GOT3 (cell line): ENCODE data around the gene TFEC.
"Not testable (repeated sequence)": the region's sequence is repeated elsewhere in the genome, so short reads cannot be mapped to it uniquely, and the experiment has no call there.

ENCODE experiments used
- DNase-seq: peaks from one replicate; lab custom pipeline; 2025; ENCODE audit warnings: mixed read lengths; lab: John Stamatoyannopoulos, UW

The TFEC gene

GRCh38 chr7:116030651-116031276, at the start of gene TFEC:
TFEC (minus strand) TSS chr7:116030763; CDS start chr7:115984441, 46,322 bp downstream.
- DNase-seq = no peak

- no peak for DNase-seq
Observed at GRCh38 chr7:116075351-116076145, 45.0 kb upstream of the TFEC start.

DNA sequence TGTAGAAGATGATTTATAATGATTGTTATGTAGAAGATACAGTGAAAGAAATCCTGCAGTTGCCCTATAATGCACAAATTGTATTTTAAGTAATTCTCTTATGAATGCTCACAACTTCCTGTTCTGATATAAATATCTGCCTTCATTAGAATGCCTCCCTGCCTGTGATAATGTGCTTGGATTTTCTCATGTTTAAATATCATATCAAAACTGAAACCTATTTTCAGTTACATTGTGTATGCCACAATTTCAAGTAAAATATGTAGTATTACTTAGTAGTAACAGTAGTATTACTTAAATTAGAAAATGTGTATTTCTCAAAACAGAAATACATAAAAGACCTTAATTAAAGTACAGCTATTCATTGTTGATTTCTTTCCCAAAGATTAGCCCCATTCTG, 41.1 kb upstream of the TFEC start:
- DNase-seq = no peak

- no peak for DNase-seq
Observed at GRCh38 chr7:116064179-116064578, 33.6 kb upstream of the TFEC start.

GRCh38 chr7:116062666-116063065, 32.1 kb upstream of the TFEC start:
- DNase-seq = no peak

DNA sequence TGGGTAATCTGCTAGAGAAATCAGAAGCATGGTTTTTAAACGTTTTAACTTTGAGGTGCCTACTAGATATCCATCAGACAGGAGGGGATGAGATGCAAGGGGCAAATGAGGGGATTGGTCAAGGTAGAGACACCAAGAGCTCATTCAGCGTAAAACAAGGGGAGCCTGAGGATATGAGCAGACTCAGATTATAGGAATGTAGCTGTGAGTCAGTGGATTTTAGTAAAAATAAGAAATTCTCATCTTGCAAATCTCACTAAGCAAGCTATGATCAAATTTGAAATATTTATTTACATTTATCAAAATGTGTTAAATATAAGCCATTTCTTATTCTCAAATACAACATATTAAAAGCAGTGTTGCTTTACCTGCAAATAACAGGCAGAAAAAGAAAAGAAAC, 21.4 kb upstream of the TFEC start:
- no peak for DNase-seq

GRCh38 chr7:116047261-116047660, 16.7 kb upstream of the TFEC start:
- DNase-seq = not testable (repeated sequence)

DNA sequence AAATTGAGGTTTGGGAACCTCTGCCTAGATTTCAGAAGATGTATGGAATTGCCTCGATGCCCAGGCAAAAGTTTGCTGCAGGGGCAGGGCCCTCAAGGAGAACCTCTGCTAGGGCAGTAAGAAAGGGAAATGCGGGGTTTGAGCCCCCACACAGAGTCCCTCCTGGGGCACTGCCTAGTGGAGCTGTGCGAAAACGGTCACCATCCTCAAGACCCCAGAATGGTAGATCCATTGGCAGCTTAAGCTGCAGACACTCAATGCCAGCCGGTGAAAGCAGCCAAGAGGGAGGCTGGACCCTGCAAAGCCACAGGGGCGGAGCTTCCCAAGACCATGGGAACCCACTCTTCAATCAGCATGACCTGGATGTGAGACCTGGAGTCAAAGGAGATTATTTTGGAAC, 15.0 kb upstream of the TFEC start:
- no peak for DNase-seq

DNA sequence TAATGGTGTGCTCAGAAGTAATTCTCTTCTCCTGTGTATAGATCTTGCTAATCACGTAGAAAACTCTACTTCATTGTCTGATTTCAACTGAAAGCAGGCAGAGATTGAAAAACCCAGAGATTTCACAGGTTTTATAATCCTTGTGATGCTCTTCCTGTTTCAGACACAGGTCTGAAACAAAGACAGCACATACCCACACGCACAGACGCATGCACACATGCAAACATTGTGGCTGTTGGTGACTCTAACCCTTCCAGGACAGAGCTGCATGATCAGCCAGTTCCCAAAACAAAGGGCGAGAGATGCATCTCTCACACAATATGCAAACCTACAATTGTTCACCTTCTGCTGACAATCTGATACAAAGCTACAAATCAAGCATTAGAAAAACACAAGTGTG, 11.1 kb upstream of the TFEC start:
- DNase-seq = no peak

DNA sequence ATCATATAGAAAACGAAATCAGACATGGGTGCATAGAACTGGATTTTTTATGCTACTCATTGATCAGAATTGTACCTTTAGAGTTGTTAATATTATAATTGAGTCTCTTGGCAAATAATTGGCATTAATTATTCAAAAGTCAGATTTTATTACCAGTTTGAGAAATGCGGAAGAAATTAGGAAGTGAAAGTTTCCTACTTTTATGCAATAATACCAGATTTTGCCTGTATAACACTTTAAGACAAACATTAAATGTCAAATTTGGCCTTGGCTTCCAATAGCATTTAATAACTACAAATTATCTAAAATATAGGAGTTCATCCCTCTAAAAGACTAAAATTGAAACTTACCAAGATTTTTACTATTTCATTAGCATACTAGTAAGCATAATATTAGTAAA, 6.8 kb upstream of the TFEC start:
- DNase-seq = no peak

- DNase-seq = no peak
Observed at GRCh38 chr7:116034411-116034810, 3.8 kb upstream of the TFEC start.

DNA sequence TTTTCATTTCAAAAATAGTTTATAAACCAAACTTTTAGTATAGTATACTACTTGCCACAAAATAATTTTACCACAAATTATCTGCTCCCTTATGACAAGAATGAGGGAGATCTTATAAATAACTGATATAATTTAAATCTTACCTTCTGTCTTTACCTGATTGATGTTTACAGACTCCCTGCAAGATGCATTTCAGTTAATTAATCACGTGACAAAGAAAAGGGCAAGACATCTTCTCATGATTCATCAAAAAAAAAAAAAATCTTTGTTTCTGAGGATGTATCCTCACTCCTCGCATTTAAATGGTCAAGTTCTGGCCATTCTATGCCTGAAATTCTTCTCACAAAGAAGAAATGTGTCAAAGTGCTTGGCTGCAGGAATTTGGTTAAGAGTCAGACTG, 2.3 kb upstream of the TFEC start:
- DNase-seq = no peak

- no peak for DNase-seq
Observed at GRCh38 chr7:116028787-116029186, 1.8 kb downstream of the TFEC start.

GRCh38 chr7:116027786-116028185, 2.8 kb downstream of the TFEC start:
- no peak for DNase-seq

- no peak for DNase-seq
Observed at GRCh38 chr7:116024826-116025809, 5.4 kb downstream of the TFEC start.

DNA sequence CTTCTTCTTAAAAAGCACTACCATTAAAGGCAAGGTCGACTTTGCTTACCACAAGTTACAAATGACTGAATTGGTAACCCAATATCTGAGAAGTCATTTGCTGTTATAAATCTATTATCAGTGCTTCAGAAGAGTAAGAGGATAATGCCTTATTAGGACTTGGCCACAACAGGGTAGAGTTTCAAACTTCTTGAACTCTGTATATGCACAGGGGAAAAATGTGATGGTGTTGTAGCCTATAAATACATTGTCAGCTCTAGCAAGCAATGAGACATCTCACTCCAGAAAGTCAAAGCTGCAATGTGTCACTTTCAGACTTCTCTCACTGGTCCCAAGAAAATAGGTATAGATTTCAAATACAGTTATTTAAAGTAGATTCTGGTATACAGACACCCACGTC, 9.3 kb downstream of the TFEC start:
- no peak for DNase-seq

DNA sequence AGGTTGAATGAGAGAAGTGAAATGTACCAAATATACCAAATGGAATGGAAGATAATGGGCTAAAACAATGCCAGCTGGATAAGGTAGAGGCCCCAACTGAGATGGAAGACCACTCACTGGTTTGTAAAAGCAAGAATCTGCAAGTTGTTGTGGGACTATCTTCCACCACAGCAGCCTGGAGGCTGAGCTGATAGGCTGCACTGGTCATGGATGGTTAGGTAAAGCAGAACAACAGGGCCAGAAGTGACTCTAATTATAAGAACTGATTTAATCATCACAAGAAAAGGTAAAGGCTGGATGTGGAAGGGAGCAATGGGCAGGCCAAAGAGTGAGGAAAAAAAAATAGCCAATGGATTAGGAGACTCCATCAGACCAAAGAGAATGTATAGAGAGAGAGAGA, 11.8 kb downstream of the TFEC start:
- DNase-seq = no peak

DNA sequence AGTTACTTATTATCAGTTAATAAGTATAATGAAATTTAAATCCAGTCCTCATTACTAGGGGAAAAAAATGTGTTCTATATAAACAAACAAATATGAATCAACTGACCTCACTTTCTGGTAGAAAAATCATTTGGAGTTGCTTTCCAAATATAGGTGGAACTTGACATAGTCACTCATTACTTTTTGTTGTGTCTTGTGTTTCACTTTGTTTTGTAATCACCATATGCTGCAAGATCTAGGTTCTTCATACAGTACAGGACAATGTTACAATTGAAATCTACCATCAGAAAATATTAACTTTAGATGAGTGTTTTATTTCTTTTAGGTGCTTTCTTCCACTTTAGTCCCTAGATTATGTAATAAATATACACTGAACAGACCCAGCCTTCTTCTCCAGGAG, 16.9 kb downstream of the TFEC start:
- DNase-seq = no peak

- DNase-seq = no peak
Observed at GRCh38 chr7:116011584-116011983, 19.0 kb downstream of the TFEC start.

GRCh38 chr7:116004762-116005161, 25.8 kb downstream of the TFEC start:
- not testable (repeated sequence) for DNase-seq

DNA sequence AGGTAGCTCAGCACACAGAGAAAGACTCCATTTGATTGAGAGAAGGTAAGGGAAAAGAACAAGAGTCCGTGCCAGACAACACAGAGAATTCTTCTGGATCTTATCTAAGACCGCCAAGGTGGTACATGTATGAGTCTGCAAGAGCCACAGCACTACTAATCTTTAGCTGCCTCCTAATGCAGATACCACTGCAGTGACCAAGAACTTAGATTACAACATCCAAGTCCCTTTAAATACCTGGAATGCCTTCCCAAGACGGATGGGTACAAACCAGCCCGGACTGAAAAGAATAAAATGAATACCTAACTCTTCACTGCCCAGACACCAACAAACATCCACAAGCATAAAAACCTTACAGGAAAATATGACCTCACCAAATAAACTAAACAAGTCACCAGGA, 33.3 kb downstream of the TFEC start:
- DNase-seq = no peak

GRCh38 chr7:115995701-115996100, 34.9 kb downstream of the TFEC start:
- no peak for DNase-seq

DNA sequence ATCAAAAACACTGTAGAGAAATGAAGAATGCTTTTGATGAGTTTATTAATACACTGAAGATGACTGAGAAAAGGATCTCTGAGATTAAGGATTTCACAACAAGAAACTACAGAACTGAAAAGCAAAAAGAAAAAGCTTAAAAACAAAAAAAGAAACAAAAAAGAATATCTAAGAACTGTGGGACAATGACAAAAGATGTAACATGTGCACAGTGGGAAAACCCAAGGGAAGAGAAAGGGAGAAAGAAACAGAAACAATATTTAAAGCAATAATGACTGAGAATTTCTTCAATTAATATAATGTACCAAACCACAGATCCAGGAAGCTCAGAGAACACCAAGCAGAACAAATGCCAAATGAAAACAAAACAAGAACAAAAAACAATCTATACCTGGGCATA, 42.2 kb downstream of the TFEC start:
- no peak for DNase-seq
